ENCODE measurements around the gene TMEM30B.

DNA sequence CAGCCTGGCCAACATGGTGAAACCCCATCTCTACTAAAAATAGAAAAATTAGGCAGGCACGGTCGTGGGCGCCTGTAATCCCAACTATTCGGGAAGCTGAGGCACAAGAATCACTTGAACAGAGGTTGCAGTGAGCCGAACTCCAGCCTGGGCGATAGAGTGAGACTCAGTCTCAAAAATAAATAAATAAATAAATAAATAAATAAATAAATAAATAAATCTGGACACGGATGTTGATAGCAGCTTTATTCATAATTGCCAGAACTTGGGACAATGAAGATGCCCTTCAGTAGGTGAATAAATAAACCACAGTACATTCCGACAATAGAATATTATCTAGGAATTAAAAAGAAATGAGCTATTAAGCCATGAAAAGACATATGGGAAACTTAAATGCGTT is 31.1 kb downstream of the TMEM30B start:
- no peak for TF ChIP-seq JUND (IDR thresholded peaks at IDR 0.05)
- TF ChIP-seq, protein P1, sequence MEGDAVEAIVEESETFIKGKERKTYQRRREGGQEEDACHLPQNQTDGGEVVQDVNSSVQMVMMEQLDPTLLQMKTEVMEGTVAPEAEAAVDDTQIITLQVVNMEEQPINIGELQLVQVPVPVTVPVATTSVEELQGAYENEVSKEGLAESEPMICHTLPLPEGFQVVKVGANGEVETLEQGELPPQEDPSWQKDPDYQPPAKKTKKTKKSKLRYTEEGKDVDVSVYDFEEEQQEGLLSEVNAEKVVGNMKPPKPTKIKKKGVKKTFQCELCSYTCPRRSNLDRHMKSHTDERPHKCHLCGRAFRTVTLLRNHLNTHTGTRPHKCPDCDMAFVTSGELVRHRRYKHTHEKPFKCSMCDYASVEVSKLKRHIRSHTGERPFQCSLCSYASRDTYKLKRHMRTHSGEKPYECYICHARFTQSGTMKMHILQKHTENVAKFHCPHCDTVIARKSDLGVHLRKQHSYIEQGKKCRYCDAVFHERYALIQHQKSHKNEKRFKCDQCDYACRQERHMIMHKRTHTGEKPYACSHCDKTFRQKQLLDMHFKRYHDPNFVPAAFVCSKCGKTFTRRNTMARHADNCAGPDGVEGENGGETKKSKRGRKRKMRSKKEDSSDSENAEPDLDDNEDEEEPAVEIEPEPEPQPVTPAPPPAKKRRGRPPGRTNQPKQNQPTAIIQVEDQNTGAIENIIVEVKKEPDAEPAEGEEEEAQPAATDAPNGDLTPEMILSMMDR (IDR thresholded peaks at IDR 0.05): no peak
- no peak for TF ChIP-seq RAD21 (IDR thresholded peaks at IDR 0.05; ENCODE audit: low read length)
- TF ChIP-seq TCF12 (IDR thresholded peaks at IDR 0.05): no peak
- TF ChIP-seq POLR2AphosphoS5 (IDR thresholded peaks at IDR 0.05; ENCODE audit: low read depth, low read length): no peak
- no peak for TF ChIP-seq EP300 (IDR thresholded peaks at IDR 0.05; ENCODE audit: borderline replicate concordance in 1 of 2, low read depth in 1 of 2, low read length in 1 of 2)
- no peak for TF ChIP-seq MXI1 (IDR thresholded peaks at IDR 0.05; ENCODE audit: low read depth, low read length)
- TF ChIP-seq, protein P2, sequence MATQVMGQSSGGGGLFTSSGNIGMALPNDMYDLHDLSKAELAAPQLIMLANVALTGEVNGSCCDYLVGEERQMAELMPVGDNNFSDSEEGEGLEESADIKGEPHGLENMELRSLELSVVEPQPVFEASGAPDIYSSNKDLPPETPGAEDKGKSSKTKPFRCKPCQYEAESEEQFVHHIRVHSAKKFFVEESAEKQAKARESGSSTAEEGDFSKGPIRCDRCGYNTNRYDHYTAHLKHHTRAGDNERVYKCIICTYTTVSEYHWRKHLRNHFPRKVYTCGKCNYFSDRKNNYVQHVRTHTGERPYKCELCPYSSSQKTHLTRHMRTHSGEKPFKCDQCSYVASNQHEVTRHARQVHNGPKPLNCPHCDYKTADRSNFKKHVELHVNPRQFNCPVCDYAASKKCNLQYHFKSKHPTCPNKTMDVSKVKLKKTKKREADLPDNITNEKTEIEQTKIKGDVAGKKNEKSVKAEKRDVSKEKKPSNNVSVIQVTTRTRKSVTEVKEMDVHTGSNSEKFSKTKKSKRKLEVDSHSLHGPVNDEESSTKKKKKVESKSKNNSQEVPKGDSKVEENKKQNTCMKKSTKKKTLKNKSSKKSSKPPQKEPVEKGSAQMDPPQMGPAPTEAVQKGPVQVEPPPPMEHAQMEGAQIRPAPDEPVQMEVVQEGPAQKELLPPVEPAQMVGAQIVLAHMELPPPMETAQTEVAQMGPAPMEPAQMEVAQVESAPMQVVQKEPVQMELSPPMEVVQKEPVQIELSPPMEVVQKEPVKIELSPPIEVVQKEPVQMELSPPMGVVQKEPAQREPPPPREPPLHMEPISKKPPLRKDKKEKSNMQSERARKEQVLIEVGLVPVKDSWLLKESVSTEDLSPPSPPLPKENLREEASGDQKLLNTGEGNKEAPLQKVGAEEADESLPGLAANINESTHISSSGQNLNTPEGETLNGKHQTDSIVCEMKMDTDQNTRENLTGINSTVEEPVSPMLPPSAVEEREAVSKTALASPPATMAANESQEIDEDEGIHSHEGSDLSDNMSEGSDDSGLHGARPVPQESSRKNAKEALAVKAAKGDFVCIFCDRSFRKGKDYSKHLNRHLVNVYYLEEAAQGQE (IDR thresholded peaks at IDR 0.05; ENCODE audit: low read depth, low read length): no peak
- no peak for TF ChIP-seq TEAD4 (IDR thresholded peaks at IDR 0.05; ENCODE audit: borderline replicate concordance, insufficient read depth)
- no peak for TF ChIP-seq GATA2 (CRISPR knock-in tag; IDR thresholded peaks at IDR 0.05)
- TF ChIP-seq NFIC (IDR thresholded peaks at IDR 0.05; ENCODE audit: borderline replicate concordance): no peak
- TF ChIP-seq SMC3 (IDR thresholded peaks at IDR 0.05; ENCODE audit: low read depth, low read length): no peak

Data from SK-N-SH (cell line).